ENCODE results near the gene SVIL.

SVIL gene

GRCh38 chr10:29658984-29659965 is 24.5 kb upstream of the SVIL start:
- TF ChIP-seq CTCF (conservative IDR thresholded peaks at IDR 0.05) = no peak
- no peak overlapping the region for H3K27ac ChIP-seq

GRCh38 chr10:29657719-29658274 is 23.0 kb upstream of the SVIL start:
- TF ChIP-seq CTCF (conservative IDR thresholded peaks at IDR 0.05) = no peak
- H3K27ac ChIP-seq = no peak overlapping the region

- no peak for TF ChIP-seq CTCF (conservative IDR thresholded peaks at IDR 0.05)
- H3K27ac ChIP-seq = no peak overlapping the region
These were observed 21.8 kb upstream of the SVIL start for GRCh38 chr10:29656451-29656992.

GRCh38 chr10:29652192-29652591 is 17.4 kb upstream of the SVIL start:
- TF ChIP-seq CTCF (conservative IDR thresholded peaks at IDR 0.05) = no peak
- no peak overlapping the region for H3K27ac ChIP-seq

- H3K27ac ChIP-seq = no peak overlapping the region
- no peak for TF ChIP-seq CTCF (conservative IDR thresholded peaks at IDR 0.05)
These were observed 17.0 kb upstream of the SVIL start for GRCh38 chr10:29651767-29652166.

GRCh38 chr10:29650552-29650944 is 15.8 kb upstream of the SVIL start:
- no peak for TF ChIP-seq CTCF (conservative IDR thresholded peaks at IDR 0.05)
- no peak overlapping the region for H3K27ac ChIP-seq
